Tibial nerve (tissue), 4 donors: Measurements from ENCODE around the gene DZANK1. TPM values are rescaled to one million over a fixed set of nuclear protein-coding genes. Genes with fewer than 3 reads are reported as not detected.
A peak's percentile ranks its signal among the peaks of the same experiment; 100 is the strongest.

Experiments used
- DNase-seq, 2 donors: peaks; one replicate each; pipeline ENCODE4 v3.0.0-alpha.2; 2019; ENCODE audit warnings: low spot score in 2 of 2
- H3K27ac ChIP-seq, 4 donors: fragments of 200-600 bp; sonication (generic) in 3 of 4; one replicate each; pipeline ENCODE4 v1.5.1; 2017 to 2019; ENCODE audit warnings: mild to moderate bottlenecking in 1 of 4
- H3K27me3 ChIP-seq, 2 donors: fragments of 200-600 bp; sonication (generic) in 1 of 2; one replicate each; pipeline versions ENCODE4 v1.5.1 to v1.6.0; 2017 to 2019
- H3K36me3 ChIP-seq, 3 donors: fragments of 200-600 bp; sonication (generic); one replicate each; pipeline ENCODE4 v1.5.1; 2018 to 2019
- H3K4me1 ChIP-seq, 4 donors: fragments of 200-600 bp; sonication (generic) in 3 of 4; one replicate each; pipeline ENCODE4 v1.5.1; 2017 to 2019
- H3K4me3 ChIP-seq, 4 donors: fragments of 200-600 bp; sonication (generic) in 3 of 4; one replicate each; pipeline ENCODE4 v1.5.1; 2017 to 2019; ENCODE audit warnings: mild to moderate bottlenecking in 1 of 4, moderate library complexity in 1 of 4
- H3K9me3 ChIP-seq, 4 donors: fragments of 200-600 bp; sonication (generic) in 3 of 4; one replicate each; pipeline ENCODE4 v1.5.1; 2017 to 2019
- CTCF ChIP-seq, 5 experiments: fragments of 200-600 bp in 3 of 5; fragments of 450-650 bp in 2 of 5; sonication (generic) in 3 of 5; IDR thresholded peaks; one replicate each; pipeline ENCODE4 v1.5.1; 2016 to 2019; ENCODE audit warnings: antibody characterized with exemption in 5 of 5, mild to moderate bottlenecking in 3 of 5, moderate library complexity in 2 of 5
- EP300 ChIP-seq, 2 donors: sonication (generic); formaldehyde crosslinking; IDR thresholded peaks; one replicate each; pipeline ENCODE4 v1.6.1; 2017; ENCODE audit warnings: antibody characterized with exemption in 2 of 2, mild to moderate bottlenecking in 1 of 2
- POLR2A ChIP-seq, 2 donors: fragments of 450-650 bp; IDR thresholded peaks; one replicate each; pipeline ENCODE4 v1.6.1; 2017; ENCODE audit warnings: antibody characterized with exemption in 2 of 2, mild to moderate bottlenecking in 2 of 2, moderate library complexity in 2 of 2
- WGBS, 2 donors: methylation state at CpG; one replicate each; pipeline ENCODE4 v1.1.5; 2018; 5-methylcytosine and 5-hydroxymethylcytosine counted together
- total RNA-seq, 4 donors: library from RNA; depleted of rRNA; stranded (reverse); fragments of >200 nt; gene quantifications; one replicate each; pipeline ENCODE4 v1.1.0, GENCODE V29; 2016

The DZANK1 gene
- total RNA-seq, 4 donors from 2014 or later: 1.6 to 4.2 (median 2.8) TPM

GRCh38 chr20:18440403-18440802 is 26.4 kb downstream of the DZANK1 start:
- H3K4me3 ChIP-seq: no peak overlapping the region
- peaks cover 0 to 4% (median 0%) of the 10 kb centered on the region in 4 donors for H3K9me3 ChIP-seq
- peaks cover 0 to 6% (median 0%) of the 10 kb centered on the region in 3 donors for H3K36me3 ChIP-seq
- H3K27ac ChIP-seq: no peak overlapping the region
- WGBS, 2 donors: 0 to 39% methylated on average over 1 of the region's 1 CpG
- H3K27me3 ChIP-seq: no peaks in the 10 kb centered on the region
- DNase-seq: no peak
- H3K4me1 ChIP-seq: no peaks in the 10 kb centered on the region
- TF ChIP-seq POLR2A (IDR thresholded peaks at IDR 0.05): no peak

GRCh38 chr20:18436847-18437246 is 30.0 kb downstream of the DZANK1 start:
- DNase-seq: no peak
- H3K4me3 ChIP-seq: no peak overlapping the region
- H3K9me3 ChIP-seq: peaks cover 0 to 4% (median 0%) of the 10 kb centered on the region in 4 donors
- 77 to 78% methylated on average over 2 of the region's 2 CpGs for WGBS, 2 donors
- H3K27me3 ChIP-seq: no peaks in the 10 kb centered on the region
- H3K36me3 ChIP-seq: peaks cover 0 to 9% (median 0%) of the 10 kb centered on the region in 3 donors
- TF ChIP-seq EP300 (IDR thresholded peaks at IDR 0.05) (no peak), CTCF (IDR thresholded peaks at IDR 0.05) (no peak), POLR2A (IDR thresholded peaks at IDR 0.05) (no peak)
- H3K4me1 ChIP-seq: no peaks in the 10 kb centered on the region
- H3K27ac ChIP-seq: no peak overlapping the region

- Histone ChIP-seq H3K36me3 (peaks cover 0 to 11% (median 0%) of the 10 kb centered on the region in 3 donors), H3K4me3 (no peak overlapping the region), H3K27ac (no peak overlapping the region), H3K27me3 (no peaks in the 10 kb centered on the region), H3K4me1 (peaks cover 0 to 14% (median 2%) of the 10 kb centered on the region in 4 donors), H3K9me3 (no peaks in the 10 kb centered on the region)
- TF ChIP-seq POLR2A (IDR thresholded peaks at IDR 0.05) (no peak), EP300 (IDR thresholded peaks at IDR 0.05) (no peak), CTCF (IDR thresholded peaks at IDR 0.05) (no peak)
- WGBS, 2 donors: 86 to 88% methylated on average over 6 of the region's 6 CpGs
- no peak for DNase-seq
Measured at GRCh38 chr20:18431206-18431605, 35.6 kb downstream of the DZANK1 start.

- Histone ChIP-seq H3K36me3 (peaks cover 0 to 16% (median 0%) of the 10 kb centered on the region in 3 donors), H3K4me1 (peaks cover 0 to 14% (median 2%) of the 10 kb centered on the region in 4 donors), H3K27ac (no peak overlapping the region)
Measured at GRCh38 chr20:18430172-18430826, 36.5 kb downstream of the DZANK1 start.

GRCh38 chr20:18428490-18429173 is 38.2 kb downstream of the DZANK1 start:
- H3K27me3 ChIP-seq: no peaks in the 10 kb centered on the region
- 32 to 45% methylated on average over 3 of the region's 3 CpGs for WGBS, 2 donors
- H3K4me3 ChIP-seq: no peak overlapping the region
- TF ChIP-seq CTCF (IDR thresholded peaks at IDR 0.05): no peak
- H3K36me3 ChIP-seq: peaks cover 0 to 16% (median 0%) of the 10 kb centered on the region in 3 donors
- peak in 1 of 2 donors; percentile 8 for DNase-seq
- H3K4me1 ChIP-seq: peaks cover 0 to 14% (median 2%) of the 10 kb centered on the region in 4 donors
- H3K9me3 ChIP-seq: no peaks in the 10 kb centered on the region
- no peak overlapping the region for H3K27ac ChIP-seq

More at GRCh38 chr20:18430172-18430826, 36.5 kb downstream of the DZANK1 start:
- TF ChIP-seq POLR2A (IDR thresholded peaks at IDR 0.05) (no peak), EP300 (IDR thresholded peaks at IDR 0.05) (no peak), CTCF (IDR thresholded peaks at IDR 0.05) (no peak)
- 93 to 94% methylated on average over 9 of the region's 9 CpGs for WGBS, 2 donors
- no peak overlapping the region for H3K4me3 ChIP-seq
- H3K9me3 ChIP-seq: no peaks in the 10 kb centered on the region
- DNase-seq: no peak
- no peaks in the 10 kb centered on the region for H3K27me3 ChIP-seq
